ENCODE data around the gene NTSR1.

Gene NTSR1

DNA sequence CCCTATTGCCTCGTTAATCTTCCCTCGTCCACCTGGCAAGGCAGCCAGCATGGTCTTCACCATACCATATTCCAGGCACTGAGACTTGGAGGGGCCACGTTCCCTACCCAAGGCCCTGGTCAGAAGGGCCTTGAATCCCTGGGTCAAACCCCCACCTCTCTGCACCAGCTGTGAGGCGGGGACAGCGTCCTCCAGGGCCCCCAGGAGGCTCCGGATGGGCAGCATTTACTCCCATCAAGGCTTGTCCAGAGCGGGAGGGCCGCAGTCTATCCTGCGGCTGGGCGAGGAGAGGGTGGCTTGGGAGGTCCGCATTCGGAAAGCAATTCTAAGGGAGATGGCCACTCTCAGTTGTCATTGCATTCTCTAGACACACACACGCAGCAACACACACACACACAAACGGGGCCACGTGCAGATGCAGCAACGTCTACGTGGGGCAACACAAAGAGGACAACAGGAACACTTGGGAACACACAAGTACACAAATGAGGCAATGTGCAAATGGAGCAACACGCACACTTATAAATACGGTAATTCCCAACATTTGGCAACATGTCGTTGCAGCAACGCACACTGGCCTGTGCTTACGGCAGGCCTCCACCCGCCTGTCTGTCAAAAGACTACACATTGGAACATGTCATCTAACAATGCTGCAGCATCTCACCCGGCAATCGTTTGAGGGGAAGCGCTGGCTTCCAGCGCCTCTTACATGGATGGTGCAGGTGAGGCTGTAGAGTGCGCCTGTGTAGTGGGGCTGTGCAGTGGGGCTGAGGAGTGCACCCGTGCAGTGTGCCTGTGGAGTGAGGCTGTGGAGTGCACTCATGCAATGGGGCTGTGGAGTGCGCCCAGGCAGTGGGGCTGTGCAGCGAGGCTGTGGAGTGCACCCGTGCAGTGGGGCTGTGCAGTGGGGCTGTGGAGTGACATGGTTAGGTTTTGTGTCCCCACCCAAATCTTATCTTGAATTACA, 12.9 kb upstream of the NTSR1 start:
- DNase-seq = no peak

DNA sequence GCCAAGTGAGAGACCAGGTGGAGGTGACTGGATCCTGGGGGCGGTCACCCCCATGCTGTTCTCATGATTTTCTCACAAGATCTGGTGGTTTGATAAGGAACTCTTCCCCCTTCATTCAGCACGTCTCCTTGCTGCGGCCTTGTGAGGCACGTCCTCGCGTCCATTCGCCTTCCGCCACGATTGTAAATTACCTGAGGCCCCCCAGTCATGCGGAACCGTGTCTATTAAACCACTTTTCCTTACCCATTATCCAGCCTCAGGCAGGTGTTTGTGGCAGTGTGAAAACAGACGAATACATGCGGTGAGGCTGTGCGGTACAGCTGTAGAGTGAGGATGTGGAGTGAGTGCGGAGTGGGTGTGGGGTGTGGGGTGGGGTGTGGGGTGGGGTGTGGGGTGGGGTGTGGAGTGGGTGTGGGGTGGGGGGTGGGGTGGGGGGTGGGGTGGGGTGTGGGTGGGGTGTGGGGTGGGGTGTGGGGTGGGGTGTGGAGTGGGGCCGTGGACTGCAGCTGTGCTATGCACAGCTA, 12.1 kb upstream of the NTSR1 start:
- DNase-seq = no peak

DNA sequence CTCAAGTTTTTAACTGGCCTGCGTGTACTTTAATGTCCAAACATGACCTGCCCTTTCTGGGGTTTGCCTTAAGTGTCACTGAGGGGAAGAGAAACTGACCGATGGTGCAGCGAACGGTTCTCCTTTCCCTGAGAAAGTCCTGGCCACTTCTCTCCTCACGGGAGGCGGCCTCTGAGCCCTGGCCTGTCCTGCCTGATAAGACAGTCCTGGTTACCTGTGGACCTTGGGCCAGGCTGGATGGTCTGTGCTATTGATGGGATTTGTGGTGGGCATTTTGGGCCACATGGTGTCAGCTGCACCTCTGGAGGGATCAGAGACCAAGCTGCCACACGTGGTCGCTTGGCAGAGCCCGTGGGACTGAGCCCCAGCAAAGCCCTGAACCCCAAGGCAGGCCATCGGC, 11.6 kb upstream of the NTSR1 start:
- DNase-seq = no peak

DNA sequence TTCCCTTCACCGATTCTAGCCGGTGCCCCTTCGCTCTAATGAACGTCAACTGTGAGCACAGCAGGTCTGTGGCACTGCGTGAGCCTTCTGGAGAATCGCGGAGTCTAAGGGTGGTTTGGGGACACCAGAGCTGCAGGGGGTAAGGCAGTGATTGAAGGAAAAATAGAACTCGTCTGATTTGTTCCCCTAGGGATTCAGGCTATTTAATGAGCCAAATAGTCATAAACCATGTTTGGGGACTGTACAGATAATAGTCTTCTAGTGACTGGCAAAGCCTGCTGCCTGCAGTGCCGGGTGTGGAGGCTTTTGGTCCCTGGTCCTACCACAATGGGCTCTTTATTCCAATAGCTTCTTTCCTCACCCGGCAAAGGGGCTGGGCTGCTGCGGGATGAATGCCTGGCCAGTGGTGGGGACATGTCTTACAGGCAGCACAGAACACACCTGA, 11.1 kb upstream of the NTSR1 start:
- DNase-seq = no peak

DNA sequence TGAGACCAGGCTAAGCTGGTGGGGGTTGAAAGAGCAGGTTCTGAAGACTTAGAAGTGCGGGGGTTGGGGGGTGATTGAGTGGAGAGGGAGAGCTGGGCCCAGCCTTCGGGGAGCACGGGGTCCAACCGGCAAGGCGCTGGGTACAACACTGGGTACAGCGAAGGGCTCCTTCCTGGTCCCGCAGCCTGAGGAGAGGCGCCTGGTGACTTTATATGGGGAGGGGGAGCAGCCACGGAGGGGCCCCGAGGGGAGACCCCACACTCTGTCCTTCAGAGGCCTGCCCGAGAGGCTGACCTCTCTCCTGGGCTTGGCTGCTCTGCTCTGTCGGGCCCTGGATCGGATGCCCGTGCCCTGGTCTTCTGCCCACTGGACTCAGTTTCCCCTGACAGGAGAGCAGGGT, 10.4 kb upstream of the NTSR1 start:
- no peak for DNase-seq

DNA sequence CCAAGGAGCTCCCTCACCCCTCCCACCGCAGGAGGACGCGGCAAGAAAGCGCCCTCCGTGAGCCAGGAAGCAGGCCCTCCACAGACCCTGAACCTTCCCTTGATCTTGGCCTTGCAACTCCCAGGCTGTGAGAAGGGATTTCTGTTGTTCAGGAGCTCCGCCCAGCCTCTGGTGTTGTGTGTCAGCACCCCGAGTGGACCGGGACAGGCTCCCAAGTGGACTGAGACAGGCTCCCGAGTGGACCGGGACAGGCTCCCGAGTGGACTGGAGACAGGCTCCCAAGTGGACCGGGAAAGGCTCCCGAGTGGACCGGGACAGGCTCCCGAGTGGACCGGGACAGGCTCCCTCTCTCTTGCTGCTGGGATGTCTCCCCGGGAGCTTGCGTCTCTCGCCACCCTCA, 9.3 kb upstream of the NTSR1 start:
- DNase-seq = no peak

DNA sequence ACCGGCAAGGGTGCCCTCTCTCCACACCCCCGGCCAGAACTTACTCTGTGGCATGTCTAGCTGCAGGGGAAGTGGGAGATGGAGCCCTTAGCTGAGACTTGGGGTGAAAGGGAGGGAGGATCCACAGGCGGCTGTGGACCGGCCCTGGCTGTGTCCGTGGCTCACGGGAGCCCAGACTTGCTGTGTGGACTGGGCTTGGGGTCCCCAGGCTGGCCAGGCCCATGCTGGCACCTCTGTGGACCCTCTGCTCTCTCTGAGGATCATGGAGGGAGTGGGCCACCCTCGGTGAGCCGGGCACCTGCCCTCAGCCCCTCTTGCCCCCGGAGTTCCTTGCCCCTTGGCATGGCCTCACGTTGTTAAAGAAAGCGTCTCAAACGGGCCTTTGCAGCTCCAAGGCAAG, 8.9 kb upstream of the NTSR1 start:
- DNase-seq = no peak

DNA sequence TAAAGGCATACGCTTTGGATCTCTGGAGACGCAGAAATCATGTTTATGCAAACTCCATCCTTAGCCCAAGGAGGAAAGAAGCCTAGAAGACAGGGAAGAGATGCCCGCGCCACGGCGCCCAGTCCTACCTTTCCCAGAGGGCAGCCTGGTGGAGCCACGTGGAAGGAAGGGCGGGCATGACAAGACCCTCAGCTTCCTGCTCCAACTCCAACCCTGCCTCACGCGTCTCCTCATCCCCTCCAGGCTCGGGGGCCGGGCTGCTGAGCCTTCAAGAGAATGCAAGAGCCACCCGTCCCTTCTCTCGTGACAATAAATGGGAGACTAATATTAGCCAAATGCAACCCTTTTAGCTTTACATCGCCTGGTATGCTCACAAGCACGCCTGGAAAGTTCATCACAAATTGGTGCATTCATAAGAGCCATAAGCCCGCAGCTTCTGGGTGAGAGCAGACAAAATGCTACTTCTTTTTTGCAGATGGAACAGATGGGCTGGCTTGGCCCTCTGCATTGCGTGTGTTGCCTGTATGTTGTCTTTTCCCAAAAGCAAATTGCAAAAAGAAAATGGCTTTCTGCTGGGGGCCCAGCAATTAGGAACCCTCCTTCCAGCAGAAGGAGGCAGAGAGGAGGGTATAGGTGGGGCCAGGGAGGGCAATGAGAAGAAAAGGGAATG, 8.2 kb upstream of the NTSR1 start:
- no peak for DNase-seq

DNA sequence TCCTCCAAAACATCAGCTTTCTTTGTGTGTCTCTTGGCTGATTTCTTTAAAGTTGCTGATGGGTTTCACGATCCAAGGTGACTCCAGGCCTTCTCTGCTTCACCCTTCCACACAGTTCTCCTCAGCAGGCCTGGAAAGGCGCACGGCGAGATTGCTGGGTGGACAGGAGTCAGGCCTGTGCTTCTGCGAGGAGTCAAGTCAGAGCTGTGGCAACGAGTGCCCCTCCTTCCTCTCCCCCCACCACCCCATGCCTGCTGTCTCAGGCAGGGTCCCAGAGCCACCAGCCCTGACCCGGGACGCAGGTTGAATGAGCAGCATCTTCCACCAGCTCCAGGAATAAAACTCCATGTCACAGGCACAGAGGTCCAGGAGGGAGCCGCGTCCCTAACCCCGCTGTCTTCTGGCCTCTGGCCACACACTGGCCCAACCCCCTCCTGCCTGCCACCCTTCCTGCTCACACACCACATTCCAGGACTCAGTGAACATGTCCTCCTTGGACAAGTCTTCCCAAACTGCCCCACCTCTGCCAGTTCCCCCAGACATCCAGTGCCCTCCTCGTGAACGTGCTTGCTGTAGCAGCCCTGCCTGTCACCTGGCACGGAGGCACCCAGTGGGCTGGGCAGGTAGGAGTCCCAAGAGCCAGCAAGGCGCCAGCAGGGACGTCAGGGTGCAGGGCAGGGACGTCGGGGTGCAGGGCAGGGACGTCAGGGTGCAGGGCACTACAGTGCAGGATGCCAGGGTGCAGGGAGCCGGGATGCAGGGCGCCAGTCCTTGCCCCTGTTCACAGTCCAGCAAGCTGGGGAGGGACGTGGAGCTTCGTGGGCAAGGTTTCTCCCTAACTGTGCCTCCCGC, 7.2 kb upstream of the NTSR1 start:
- no peak for DNase-seq

DNA sequence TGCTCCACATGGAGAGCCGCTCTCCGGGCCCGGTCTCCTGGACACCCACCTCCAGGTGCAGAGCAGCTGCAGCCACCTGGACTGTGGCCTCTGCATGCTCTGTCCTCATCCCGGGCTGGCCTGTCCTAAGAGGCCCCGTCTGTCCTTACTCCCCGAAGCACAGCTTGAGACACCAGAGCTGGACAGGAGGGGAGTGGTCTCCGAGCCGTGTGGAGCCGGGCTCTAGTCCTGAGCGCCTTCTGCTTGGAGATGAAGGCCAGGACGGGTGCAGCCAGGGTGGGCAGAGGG, 6.7 kb upstream of the NTSR1 start:
- no peak for DNase-seq

DNA sequence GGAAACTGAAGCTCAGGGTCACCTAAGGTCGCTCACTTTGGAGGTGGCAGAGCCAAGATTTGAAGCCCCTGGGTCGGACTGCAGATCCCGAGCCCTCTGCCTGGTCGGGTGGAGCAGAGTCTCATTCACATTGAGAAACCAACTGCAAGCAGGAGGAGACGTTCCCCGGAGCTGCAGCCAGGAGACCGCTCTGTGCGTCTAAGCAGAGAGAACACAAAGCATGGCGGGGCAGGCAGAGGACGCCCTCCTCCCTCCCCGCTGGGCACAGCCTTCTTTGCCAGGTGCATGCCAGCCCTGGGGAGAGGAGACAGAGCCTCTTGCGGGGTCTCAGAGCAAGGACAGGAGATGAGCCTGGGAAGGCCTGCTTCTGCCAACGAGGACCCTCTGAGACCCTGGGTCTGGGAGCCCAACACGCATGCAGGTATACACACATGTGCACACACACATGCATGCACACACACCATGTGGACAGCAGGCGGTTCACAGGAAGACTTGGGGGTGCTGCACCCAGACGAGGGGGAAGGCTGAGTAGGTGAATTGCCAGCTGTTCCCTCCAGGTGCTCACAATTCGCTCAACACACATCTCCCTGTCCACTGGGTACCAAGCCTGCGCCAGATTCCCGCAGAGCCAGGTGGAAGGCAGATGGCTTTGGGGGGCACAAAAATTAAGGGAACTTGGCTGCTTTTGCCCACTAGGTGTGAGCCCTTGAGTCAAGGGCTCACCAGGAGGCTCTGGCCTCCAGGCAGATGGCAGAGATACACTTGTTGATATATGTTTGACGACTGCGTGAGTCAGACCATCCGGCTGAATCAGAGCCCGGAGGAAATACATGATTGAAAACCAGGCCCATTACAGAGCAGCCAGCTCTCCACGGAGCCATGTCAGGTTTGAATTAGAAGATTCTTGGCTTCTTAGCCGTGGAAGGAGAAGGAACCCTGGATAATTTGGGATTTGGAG, 5.5 kb upstream of the NTSR1 start:
- peak; percentile 88 for DNase-seq

DNA sequence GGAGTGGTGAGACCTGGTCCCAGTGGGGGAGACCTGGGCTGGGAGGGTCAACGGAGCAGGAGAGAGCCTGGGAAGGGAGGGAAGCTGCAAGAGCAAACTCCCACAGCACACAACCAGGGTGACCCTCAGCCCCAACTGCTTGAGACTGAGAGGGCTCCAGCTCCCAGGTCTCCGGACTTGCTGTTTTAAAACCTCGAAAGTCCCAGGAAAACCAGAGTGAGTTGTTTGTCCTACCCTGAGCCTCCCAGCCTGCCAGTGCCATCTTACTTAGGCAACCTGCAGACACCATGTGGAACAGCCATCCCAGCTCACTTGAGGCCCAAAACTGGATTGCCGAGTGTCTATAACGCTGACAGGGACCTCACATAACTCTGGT, 4.8 kb upstream of the NTSR1 start:
- DNase-seq = no peak

DNA sequence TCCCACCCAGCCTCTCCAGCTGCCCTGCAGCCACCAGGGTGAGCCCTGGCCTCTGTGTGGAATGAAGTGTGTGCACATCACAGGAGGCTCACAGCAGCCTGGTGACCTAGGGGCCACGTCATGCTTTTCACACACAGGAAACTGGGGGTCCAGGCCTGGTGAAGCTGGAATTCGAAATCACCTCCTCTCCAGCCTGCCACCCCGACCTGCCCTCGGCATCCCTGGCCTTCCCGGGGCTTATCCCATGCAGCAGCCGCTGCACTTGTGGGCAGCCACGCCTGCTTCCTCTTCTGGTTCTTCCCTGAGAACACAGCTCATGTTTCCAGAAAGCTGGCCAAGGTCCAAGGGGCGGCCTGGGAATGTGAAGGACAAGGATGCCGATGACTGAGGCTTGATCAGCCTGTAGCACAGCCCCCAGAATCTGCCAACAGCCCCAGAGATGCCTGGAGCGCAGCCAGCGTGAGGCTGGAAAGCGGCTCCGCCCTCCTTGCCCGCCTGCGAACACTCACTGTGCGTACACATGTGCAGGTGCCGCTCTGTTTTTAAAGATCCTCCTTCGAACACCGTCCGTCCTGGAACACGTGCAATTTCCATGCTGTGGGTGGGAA, 4.2 kb upstream of the NTSR1 start:
- peak; percentile 93 for DNase-seq

DNA sequence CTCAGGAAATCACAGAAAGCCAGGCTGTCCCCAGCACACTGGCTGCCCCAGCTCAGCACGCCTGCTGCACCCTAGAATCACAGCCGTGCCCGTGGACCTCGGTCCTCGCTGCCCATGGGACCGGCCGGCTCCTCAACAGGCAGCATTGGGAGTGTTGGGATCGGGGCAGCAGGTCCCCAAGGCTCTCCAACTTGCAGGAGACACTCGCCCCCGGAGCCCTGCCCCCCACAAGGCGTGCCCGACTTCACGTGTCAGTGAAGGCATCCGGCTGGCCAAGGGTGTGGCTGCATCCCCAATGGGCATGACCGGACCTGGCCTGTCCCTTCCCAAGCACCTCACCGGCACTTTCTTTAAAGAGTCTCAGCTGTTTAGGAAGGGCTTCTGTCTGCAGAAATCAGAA, 3.0 kb upstream of the NTSR1 start:
- no peak for DNase-seq

DNA sequence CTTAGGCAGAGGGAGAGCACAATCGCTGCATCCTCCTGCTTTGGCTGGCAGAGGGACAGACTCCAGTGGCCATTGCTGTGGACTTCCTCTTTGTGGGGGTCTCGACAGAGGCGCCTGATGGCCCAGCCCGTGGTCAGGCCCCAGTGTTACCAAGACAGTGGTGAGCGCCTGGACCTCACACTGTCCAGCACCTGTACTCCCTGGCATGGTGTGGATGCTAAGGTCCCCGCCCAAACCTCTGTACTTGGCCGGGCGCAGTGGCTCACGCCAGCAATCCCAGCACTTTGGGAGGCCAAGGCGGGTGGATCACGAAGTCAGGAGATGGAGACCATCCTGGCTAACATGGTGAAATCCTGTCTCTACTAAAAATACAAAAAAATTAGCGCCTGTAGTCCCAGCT, 2.3 kb upstream of the NTSR1 start:
- DNase-seq = no peak

DNA sequence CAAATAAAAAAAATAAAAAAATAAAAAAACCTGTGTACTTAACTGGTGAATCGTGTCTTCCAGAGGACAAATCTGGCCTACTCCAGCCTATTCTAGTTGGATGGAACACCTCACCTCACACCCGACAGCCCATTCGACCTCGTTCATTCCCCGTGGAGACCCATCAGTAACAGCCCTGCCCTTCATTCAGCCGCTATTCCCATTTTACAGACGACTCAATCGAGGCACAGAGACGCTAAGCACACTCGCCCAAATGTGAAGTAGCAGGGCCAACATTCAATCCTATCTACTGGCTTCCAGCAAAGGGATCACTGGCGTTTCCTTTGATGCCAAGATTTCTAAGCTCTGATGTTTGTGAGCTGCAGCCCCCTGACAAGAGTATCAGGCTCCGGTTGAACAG, 1.8 kb upstream of the NTSR1 start:
- no peak for DNase-seq

DNA sequence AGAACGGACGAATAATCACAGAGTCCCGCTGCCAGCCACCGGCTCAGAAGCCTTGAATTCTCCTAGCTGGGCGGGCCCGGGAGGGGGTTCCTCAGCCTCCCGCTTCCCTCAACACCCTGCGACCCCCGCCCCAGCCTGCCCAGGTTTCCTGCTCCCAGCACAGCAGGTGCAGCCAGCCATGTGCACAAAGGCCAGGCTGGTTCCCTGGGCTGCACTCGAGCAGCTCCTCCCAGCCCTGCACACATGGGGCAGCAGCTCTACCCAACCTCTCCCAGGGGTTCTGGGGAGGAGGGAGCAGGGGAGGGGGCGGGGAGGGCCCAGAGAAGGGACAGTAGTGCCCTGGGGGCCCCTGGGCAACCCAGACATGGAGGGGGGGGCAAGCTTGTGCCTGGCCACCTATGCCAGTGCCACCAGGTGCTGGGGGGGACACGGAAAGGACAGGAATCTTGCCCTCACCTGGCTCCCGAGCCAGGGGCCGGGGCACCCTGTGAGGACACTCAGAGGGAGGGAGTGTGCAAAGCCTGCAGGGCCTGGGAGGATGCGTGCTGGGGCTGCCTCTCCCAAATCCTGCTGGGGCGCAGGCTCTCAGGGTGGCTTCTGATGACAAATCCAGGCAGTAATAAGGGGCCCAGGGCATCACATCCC, 1.2 kb upstream of the NTSR1 start:
- DNase-seq = no peak

DNA sequence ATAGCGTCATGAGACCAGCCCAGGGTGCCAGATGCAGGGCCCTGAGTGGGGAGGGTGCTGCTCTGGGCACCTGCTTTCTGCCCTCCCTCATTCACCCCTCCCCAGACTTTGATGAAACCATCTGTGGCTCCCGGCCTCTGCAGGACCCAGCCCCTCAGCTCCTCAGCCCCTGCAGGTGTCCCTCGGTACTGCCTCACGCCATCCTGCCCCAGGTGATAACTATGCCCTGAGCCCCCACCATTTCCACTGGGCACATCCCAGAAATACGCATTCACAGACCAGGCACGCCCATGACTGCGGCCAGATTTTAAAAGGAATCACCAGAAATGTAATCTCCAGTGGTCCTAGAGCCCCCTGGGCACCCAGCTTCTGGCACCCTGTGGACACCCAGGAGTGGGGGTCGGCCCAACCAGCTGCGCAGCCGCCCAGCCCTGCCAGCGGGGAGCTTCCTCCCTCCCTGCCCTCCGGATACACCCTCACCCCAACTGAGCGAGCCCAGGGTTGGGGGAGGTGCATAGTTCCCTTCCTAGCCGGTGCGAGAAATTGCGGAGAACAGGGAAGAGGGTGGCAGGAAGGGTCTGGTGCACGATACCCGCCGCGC, 615 bp upstream of the NTSR1 start:
- DNase-seq = no peak

DNA sequence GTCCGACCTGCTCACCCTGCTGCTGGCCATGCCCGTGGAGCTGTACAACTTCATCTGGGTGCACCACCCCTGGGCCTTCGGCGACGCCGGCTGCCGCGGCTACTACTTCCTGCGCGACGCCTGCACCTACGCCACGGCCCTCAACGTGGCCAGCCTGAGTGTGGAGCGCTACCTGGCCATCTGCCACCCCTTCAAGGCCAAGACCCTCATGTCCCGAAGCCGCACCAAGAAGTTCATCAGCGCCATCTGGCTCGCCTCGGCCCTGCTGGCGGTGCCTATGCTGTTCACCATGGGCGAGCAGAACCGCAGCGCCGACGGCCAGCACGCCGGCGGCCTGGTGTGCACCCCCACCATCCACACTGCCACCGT, 885 bp downstream of the NTSR1 start:
- DNase-seq = no peak

DNA sequence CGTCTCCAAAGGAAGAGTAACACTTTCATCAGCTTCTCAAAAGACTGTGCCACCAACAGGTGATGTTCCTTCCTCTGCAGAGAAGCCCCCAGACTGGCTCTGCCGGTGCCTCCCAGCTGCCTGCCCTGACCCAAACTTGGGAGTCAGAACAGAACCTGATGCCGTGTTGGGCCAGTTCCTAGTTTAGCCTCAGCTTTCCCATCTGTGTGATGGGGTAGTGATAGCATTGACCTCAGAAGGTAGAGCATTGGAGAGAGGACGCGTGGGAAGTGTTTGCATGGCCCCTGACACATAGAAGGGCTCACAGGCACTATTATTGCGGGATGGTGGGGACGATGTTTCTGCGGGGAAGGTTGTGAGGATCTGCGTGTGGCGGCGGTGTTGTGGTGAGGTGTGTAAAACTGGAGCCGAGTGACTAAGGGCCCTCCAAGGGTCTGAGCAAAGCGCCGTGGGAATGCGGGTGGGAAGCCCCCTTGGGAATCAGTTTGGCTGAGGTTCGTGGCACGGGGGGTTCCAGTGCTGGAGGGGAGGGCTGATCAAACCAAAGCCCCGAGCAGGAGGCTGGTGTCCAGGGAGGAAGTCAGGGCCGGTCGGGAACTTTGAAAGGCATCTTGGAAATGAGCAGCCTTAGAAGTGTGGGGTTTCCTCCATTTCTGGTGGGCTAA, 1.7 kb downstream of the NTSR1 start:
- no peak for DNase-seq
